HepG2 (cell line): ENCODE results near the gene KIF2C. TPM values are rescaled to one million over a fixed set of nuclear protein-coding genes. Genes with fewer than 3 reads are reported as not detected.

Experiments
- ARHGAP35 ChIP-seq: sonication (generic); formaldehyde crosslinking; IDR thresholded peaks from 2 replicates; pipeline ENCODE4 v1.9.0; 2022; ENCODE audit warnings: mild to moderate bottlenecking, inconsistent platforms, moderate library complexity, missing genetic modification reagents, borderline replicate concordance
- CTCF ChIP-seq: sonication (generic); formaldehyde crosslinking; IDR thresholded peaks from 2 replicates; pipeline ENCODE4 v1.5.0; 2020; ENCODE audit warnings: mild to moderate bottlenecking, missing genetic modification reagents, moderate library complexity
- DBP ChIP-seq: sonication (generic); formaldehyde crosslinking; IDR thresholded peaks from 2 replicates; pipeline ENCODE4 v1.4.0; 2020; ENCODE audit warnings: missing genetic modification reagents; ENCODE audit errors: not compliant biosample characterization
- EEA1 ChIP-seq: sonication (generic); formaldehyde crosslinking; IDR thresholded peaks from 2 replicates; pipeline ENCODE4 v1.5.1; 2020; ENCODE audit warnings: mild to moderate bottlenecking, missing genetic modification reagents, borderline replicate concordance
- ESRRA ChIP-seq: sonication (generic); formaldehyde crosslinking; IDR thresholded peaks from 2 replicates; pipeline ENCODE4 v1.5.1; 2020; ENCODE audit warnings: mild to moderate bottlenecking, low read depth, missing genetic modification reagents
- FOSL1 ChIP-seq: sonication (generic); formaldehyde crosslinking; IDR thresholded peaks from 2 replicates; pipeline ENCODE4 v1.9.0; 2021; ENCODE audit warnings: missing genetic modification reagents, borderline replicate concordance
- JDP2 ChIP-seq: sonication (generic); formaldehyde crosslinking; IDR thresholded peaks from 2 replicates; pipeline ENCODE4 v1.8.1; 2022; ENCODE audit warnings: missing genetic modification reagents, borderline replicate concordance
- MED1 ChIP-seq: sonication (generic); formaldehyde crosslinking; IDR thresholded peaks from 2 replicates; pipeline ENCODE4 v1.4.0; 2020; ENCODE audit warnings: missing genetic modification reagents
- MYNN ChIP-seq: sonication (generic); formaldehyde crosslinking; IDR thresholded peaks from 2 replicates; pipeline ENCODE4 v1.4.0; 2020; ENCODE audit warnings: mild to moderate bottlenecking, low read depth, missing genetic modification reagents
- NCOA2 ChIP-seq: sonication (generic); formaldehyde crosslinking; IDR thresholded peaks from 2 replicates; pipeline ENCODE4 v1.8.0; 2022; ENCODE audit warnings: inconsistent platforms
- RBM39 ChIP-seq: fragments of 200-400 bp; formaldehyde crosslinking; IDR thresholded peaks from one replicate; pipeline ENCODE4 v1.6.1; 2018; ENCODE audit warnings: antibody characterized with exemption, mild to moderate bottlenecking, low read depth, low read length; ENCODE audit not compliant: poor library complexity, severe bottlenecking
- RERE ChIP-seq: IDR thresholded peaks from 2 replicates; pipeline ENCODE4 v1.6.1; 2016; ENCODE audit warnings: low read depth, missing genetic modification reagents, missing compliant biosample characterization
- SATB2 ChIP-seq: sonication (generic); formaldehyde crosslinking; IDR thresholded peaks from 2 replicates; pipeline ENCODE4 v1.5.0; 2020; ENCODE audit warnings: missing genetic modification reagents
- ZNF572 ChIP-seq: sonication (generic); formaldehyde crosslinking; IDR thresholded peaks from 2 replicates; pipeline ENCODE4 v1.5.1; 2020; ENCODE audit warnings: mild to moderate bottlenecking, missing genetic modification reagents
- ZNF678 ChIP-seq: sonication (generic); formaldehyde crosslinking; IDR thresholded peaks from 2 replicates; pipeline ENCODE4 v1.4.0; 2020; ENCODE audit warnings: mild to moderate bottlenecking, missing genetic modification reagents
- ZNF775 ChIP-seq: sonication (generic); formaldehyde crosslinking; IDR thresholded peaks from 2 replicates; pipeline ENCODE4 v1.4.0; 2020; ENCODE audit warnings: missing genetic modification reagents, mild to moderate bottlenecking, moderate library complexity, borderline replicate concordance
- polyA plus RNA-seq, 8 experiments: library from polyadenylated mRNA; depleted of rRNA in 3 of 8; stranded (reverse) in 7 of 8; unstranded in 1 of 8; fragments of >200 nt; fragmentation: Illumina TruSeq in 4 of 8; extraction: Trizol in 4 of 8; gene quantifications; 2 replicates each; pipeline versions ENCODE4 v1.2.1 to v1.2.3, GENCODE V29; 2011 to 2016; ENCODE audit warnings: low read depth in 4 of 8, missing spikeins in 1 of 8, mixed read lengths in 1 of 8; ENCODE audit not compliant: insufficient read depth in 1 of 8
- total RNA-seq, 5 experiments: library from RNA; depleted of rRNA; stranded (reverse); fragments of >200 nt; fragmentation: Illumina TruSeq; extraction: Trizol; gene quantifications; 2 replicates each; pipeline ENCODE4 v1.2.3, GENCODE V29; 2016; ENCODE audit warnings: low read depth in 1 of 5
- TF ChIP-seq, protein P1 (sequence below): sonication (generic); formaldehyde crosslinking; IDR thresholded peaks from 2 replicates; pipeline ENCODE4 v1.4.0; 2020; ENCODE audit warnings: missing genetic modification reagents
- TF ChIP-seq, protein P2 (sequence below): sonication (generic); formaldehyde crosslinking; IDR thresholded peaks from 2 replicates; pipeline ENCODE4 v1.8.1; 2023; ENCODE audit warnings: mild to moderate bottlenecking, missing genetic modification reagents

Gene KIF2C
- total and polyA plus RNA-seq, 2 of the 13 experiments (the other 11 are each of a cell fraction or from before 2014, with no cell fraction given) = 29.7 to 53.7 TPM

DNA sequence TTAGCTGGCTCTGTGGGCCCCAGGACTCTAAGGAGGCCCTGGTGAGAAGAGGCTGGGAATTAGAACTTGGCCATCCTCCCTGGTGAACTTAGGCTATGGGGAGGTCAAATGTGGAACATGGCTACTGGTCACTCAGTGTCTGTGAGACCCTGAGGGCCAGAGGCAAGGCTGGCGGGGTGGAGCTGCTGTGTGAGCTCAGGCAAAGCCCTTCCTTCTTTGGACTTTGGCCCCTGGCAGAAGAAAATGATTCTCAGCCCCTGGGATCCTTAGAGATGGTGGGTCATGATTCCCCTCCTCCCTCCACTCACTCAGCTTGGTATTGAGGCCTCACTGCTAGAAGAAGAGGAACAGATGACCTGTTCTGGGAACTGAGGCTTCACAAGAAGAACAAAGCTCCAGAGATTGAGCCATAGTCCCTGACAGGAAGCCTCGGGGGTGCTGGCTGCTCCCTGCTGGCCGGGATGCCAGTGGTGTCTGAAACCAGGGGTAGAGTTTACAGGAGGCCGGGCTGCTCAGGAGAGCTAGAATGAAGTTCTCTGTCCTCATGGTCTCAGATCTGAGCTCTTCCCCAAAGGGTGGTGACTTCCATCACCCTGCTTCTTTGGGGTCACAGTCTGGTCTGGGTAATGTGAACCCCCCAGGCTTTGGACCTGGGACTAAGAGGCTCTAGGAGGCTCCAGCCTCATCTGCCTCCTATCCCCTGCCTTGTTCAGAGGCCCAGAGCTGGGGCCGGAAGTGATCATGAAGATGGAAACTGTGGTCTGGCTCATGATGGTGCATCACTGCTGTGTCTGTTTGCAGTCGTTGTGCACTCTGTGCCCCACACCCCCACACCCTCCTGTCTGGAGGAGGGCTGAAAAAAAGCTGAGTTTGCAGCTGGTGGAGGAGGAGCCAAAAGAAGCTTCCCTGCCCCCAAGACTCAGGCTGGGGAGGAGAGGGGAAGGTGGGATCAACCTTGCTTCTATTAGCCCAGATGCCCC lies 69.6 kb downstream of the KIF2C start (continued):
- TF ChIP-seq RERE (CRISPR knock-in tag) (0 out of 2 replicates have a peak, but pooled peaks have one; percentile 9), JDP2 (no peak), RBM39 (no peak), ARHGAP35 (no peak), ESRRA (CRISPR knock-in tag) (no peak), NCOA2 (CRISPR knock-in tag) (no peak), ZNF775 (CRISPR knock-in tag) (no peak), MED1 (peak; percentile 38; the same call in 1 of the 2 replicates), ZNF572 (no peak), SATB2 (CRISPR knock-in tag) (no peak), CTCF (CRISPR knock-in tag) (peak; percentile 46), MYNN (no peak), EEA1 (CRISPR knock-in tag) (no peak), DBP (CRISPR knock-in tag) (no peak), ZNF678 (no peak), FOSL1 (CRISPR knock-in tag) (no peak)
- TF ChIP-seq, protein P1, sequence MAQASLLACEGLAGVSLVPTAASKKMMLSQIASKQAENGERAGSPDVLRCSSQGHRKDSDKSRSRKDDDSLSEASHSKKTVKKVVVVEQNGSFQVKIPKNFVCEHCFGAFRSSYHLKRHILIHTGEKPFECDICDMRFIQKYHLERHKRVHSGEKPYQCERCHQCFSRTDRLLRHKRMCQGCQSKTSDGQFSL = no peak
- TF ChIP-seq, protein P2, sequence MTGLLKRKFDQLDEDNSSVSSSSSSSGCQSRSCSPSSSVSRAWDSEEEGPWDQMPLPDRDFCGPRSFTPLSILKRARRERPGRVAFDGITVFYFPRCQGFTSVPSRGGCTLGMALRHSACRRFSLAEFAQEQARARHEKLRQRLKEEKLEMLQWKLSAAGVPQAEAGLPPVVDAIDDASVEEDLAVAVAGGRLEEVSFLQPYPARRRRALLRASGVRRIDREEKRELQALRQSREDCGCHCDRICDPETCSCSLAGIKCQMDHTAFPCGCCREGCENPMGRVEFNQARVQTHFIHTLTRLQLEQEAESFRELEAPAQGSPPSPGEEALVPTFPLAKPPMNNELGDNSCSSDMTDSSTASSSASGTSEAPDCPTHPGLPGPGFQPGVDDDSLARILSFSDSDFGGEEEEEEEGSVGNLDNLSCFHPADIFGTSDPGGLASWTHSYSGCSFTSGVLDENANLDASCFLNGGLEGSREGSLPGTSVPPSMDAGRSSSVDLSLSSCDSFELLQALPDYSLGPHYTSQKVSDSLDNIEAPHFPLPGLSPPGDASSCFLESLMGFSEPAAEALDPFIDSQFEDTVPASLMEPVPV (CRISPR knock-in tag) = no peak
